ENCODE results near the gene FBLN5.

DNA sequence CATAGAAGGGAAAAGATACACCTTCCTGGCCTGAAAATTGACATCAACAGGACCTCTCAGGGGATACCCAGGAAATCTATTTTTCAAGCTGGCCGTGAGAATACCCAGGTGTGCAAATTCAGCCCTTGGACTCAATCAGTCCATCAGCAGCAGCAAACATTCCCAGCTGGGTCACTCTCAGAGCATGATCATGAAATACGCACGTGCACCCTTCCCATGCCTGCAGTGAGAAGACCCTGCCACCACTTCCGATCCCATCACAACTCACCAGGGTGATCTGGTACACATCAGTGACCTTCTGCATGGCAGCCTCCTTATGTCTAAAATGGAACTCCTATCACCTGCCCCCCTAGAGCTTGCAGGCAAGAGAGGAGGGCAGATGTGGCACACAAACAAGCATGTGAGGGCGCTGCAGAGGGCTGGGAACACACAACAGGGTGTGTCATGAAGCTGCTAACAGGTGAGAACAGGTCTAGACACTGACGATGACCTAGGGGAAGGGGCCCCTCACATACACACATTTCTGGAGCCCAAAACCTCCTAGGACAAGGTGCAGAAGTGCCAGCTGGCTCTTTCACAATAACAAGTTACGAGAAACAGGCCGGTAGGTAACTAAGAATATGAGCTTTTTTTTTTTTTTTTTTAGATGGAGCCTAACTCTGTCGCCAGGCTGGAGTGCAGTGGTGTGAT lies 42.4 kb downstream of the FBLN5 start:
- TF ChIP-seq, protein P1, sequence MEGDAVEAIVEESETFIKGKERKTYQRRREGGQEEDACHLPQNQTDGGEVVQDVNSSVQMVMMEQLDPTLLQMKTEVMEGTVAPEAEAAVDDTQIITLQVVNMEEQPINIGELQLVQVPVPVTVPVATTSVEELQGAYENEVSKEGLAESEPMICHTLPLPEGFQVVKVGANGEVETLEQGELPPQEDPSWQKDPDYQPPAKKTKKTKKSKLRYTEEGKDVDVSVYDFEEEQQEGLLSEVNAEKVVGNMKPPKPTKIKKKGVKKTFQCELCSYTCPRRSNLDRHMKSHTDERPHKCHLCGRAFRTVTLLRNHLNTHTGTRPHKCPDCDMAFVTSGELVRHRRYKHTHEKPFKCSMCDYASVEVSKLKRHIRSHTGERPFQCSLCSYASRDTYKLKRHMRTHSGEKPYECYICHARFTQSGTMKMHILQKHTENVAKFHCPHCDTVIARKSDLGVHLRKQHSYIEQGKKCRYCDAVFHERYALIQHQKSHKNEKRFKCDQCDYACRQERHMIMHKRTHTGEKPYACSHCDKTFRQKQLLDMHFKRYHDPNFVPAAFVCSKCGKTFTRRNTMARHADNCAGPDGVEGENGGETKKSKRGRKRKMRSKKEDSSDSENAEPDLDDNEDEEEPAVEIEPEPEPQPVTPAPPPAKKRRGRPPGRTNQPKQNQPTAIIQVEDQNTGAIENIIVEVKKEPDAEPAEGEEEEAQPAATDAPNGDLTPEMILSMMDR (IDR thresholded peaks at IDR 0.05; ENCODE audit: low read length) = no peak
- TF ChIP-seq EZH2 (optimal IDR thresholded peaks at IDR 0.05; ENCODE audit: low read depth, low read length) = no peak

Data from MM.1S (cell line).